COR-L47 (cell line): Measurements from ENCODE around the gene OR10T2.
"Not testable (repeated sequence)": the region's sequence is repeated elsewhere in the genome, so short reads cannot be mapped to it uniquely, and the experiment has no call there.

ENCODE experiments used
- DNase-seq: peaks from one replicate; lab custom pipeline; 2025; lab: John Stamatoyannopoulos, UW

Gene OR10T2, protein sequence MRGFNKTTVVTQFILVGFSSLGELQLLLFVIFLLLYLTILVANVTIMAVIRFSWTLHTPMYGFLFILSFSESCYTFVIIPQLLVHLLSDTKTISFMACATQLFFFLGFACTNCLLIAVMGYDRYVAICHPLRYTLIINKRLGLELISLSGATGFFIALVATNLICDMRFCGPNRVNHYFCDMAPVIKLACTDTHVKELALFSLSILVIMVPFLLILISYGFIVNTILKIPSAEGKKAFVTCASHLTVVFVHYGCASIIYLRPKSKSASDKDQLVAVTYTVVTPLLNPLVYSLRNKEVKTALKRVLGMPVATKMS

GRCh38 chr1:158398818-158399514 is at the start of gene OR10T2:
Gene OR10T2, minus strand, starts transcription at chr1:158399466. Its CDS starts 0 bp downstream, at chr1:158399466.
- no peak for DNase-seq

- no peak for DNase-seq
Measured at GRCh38 chr1:158445376-158445775, 46.1 kb upstream of the OR10T2 start.

DNA sequence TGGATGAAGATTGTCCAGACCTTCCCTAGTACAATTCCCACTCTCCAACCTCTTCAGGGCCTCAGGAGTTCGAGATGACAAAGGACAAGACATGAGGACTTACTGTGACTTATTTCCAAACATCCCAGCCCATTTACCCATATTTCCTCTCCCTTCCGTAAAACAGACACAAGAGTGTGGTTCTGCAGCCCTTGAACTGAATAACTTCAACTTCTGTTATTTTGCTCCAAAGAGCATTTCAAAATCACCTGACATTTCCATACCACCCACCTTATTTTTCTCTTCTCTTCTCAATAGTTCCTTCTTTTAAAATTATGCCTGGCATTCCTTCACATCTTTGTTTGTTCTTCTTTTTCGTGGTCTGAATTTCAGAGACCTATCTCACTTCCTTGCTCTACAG is 35.5 kb upstream of the OR10T2 start:
- DNase-seq, result no peak

- not testable (repeated sequence) for DNase-seq
Measured at GRCh38 chr1:158430163-158430562, 30.9 kb upstream of the OR10T2 start.

GRCh38 chr1:158426137-158426536 is 26.9 kb upstream of the OR10T2 start, which contains the start of gene OR10K2:
Gene OR10K2, minus strand, starts transcription at chr1:158426237. Its CDS starts 5,371 bp downstream, at chr1:158420866.
- no peak for DNase-seq

GRCh38 chr1:158425027-158425426 is 25.8 kb upstream of the OR10T2 start:
- no peak for DNase-seq

- DNase-seq, result no peak
Measured at GRCh38 chr1:158422212-158422611, 22.9 kb upstream of the OR10T2 start.

- no peak for DNase-seq
Measured at GRCh38 chr1:158417586-158417985, 18.3 kb upstream of the OR10T2 start.

DNA sequence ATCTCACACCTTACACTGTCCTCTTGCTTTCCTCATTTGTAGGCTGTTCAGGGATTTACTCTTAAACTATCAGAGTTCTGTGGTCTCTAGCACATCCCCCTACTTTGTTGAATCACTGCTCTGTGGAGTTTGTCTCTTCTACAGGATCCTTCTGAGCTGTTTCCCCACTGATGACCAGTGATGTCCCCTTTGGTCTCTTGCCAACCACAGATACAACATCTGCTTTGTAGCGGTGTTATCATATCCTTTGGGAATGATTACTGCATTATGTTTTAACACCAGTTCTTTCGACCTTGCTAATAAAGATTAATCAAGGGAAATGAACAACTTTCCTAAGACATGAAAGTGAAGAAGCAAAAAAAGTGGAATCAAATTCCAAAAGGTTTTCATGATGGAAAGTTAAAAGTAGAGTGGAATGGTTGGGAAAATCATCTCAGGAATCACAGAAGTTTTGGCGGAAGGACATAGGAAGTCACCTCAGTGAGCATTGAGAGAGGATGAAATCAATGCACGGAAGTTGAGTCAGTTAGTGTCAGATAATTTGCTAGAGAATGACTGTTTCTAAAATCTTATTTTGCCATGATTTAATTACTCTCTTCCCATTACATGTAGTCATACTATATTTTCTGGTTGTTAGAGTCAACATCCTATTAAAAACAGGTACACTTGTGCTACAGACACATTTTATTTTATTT is 15.5 kb upstream of the OR10T2 start:
- no peak for DNase-seq

GRCh38 chr1:158407092-158407491 is 7.8 kb upstream of the OR10T2 start:
- DNase-seq, result no peak

- DNase-seq, result no peak
Measured at GRCh38 chr1:158400871-158401270, 1.6 kb upstream of the OR10T2 start.

- no peak for DNase-seq
Measured at GRCh38 chr1:158396646-158397045, 2.6 kb downstream of the OR10T2 start.

GRCh38 chr1:158393476-158393875 is 5.8 kb downstream of the OR10T2 start:
- no peak for DNase-seq

DNA sequence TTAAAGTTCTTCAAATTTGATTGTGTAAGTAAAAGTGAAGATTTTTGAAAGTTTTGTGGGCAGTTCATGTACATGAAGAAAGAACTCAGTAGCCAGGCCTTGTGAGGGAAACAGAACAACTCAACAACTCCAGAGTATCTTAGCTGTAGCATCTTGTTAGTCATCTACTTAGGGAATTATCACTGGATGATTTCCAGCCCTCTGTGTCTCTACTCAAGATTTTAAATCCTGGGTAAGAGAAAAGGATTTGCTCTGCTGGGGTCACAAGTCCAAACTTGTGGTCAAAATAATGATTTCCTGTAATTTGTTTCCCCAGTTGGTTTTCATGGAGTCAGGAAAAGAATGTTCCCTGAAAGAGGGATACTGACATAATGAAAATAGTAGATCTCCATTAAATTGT is 8.2 kb downstream of the OR10T2 start:
- no peak for DNase-seq

- DNase-seq, result no peak
Measured at GRCh38 chr1:158390331-158390730, 8.9 kb downstream of the OR10T2 start.

GRCh38 chr1:158374860-158375259 is 24.4 kb downstream of the OR10T2 start:
- DNase-seq, result no peak

- DNase-seq, result not testable (repeated sequence)
Measured at GRCh38 chr1:158374101-158374500, 25.2 kb downstream of the OR10T2 start.

GRCh38 chr1:158371188-158371953 is 27.9 kb downstream of the OR10T2 start:
- no peak for DNase-seq

DNA sequence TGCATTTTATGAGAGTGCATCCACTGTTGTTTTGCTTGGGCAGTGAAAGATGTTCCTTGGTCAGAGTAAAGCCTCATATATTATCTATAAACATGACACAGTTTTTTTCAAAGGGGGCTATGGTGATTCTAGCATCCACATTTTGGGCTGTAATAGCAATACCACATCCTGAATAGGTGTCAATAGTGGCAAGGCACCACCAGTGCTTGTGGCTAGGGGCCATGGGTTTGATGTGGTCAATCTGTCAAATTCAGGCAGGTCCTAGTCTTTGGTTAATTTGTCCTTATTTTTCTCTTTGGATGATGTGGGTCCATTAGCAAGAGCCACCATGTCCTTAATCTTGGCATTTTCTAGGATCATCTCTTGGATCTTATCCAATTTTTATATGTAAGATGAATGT is 32.5 kb downstream of the OR10T2 start:
- DNase-seq, result no peak

DNA sequence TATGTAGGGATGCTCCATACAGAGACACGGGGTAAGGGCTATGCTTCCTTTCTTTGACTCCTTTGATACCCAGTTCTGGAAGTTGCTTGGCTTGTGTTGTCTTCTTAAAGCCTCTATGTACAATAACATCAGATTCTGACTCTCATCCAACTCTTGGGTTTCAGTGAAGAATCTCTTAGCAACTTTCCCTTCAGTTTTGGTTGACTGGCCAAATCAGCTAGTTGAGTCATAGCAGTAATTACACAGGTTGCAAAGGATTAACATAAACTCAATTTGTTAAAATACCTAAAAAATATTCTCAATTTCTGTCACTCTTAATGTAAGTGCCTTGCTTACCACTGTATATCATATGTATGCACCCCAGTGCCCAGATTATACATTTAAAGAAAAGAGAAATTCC is 36.3 kb downstream of the OR10T2 start:
- no peak for DNase-seq

DNA sequence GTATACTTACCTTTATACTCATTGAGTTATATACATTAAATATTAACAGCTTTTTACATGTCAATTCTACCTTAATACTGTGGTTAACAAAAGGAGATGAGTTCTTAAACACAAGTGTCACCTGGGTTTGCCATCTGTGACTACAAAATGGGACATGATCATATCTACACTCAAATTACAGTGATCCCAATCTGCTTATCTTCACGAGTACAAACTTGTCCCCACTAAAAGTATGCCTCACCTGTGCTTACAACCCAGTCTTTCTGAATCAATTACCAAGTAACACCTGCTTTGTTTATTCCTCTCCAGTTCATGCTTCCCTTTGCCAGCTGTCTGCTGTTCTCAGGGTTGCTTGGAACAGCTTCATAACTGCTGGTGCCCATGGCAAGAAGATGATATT is 36.8 kb downstream of the OR10T2 start:
- DNase-seq, result no peak

GRCh38 chr1:158357441-158357840 is 41.8 kb downstream of the OR10T2 start:
- DNase-seq, result no peak
